NCI-H1105 treated with DMSO at 0.1 percent for 48 hours (cell line): ENCODE measurements around the gene SLC25A20.
"Not testable (repeated sequence)": the region's sequence is repeated elsewhere in the genome, so short reads cannot be mapped to it uniquely, and the experiment has no call there.

ENCODE experiments used
- DNase-seq: peaks from one replicate; lab custom pipeline; 2025; lab: John Stamatoyannopoulos, UW

The SLC25A20 gene

GRCh38 chr3:48898383-48899234 is at the start of gene SLC25A20:
SLC25A20 (minus strand) TSS chr3:48898882; CDS start chr3:48898794, 88 bp downstream.
- DNase-seq = no peak

- DNase-seq = no peak
Measured at GRCh38 chr3:48945891-48946549, 47.3 kb upstream of the SLC25A20 start.

- no peak for DNase-seq
Measured at GRCh38 chr3:48945432-48945831, 46.8 kb upstream of the SLC25A20 start.

- DNase-seq = no peak
Measured at GRCh38 chr3:48938689-48939088, 40.0 kb upstream of the SLC25A20 start.

- DNase-seq = no peak
Measured at GRCh38 chr3:48938156-48938555, 39.5 kb upstream of the SLC25A20 start.

GRCh38 chr3:48935530-48935929 is 36.8 kb upstream of the SLC25A20 start:
- no peak for DNase-seq

- no peak for DNase-seq
Measured at GRCh38 chr3:48934333-48934991, 35.8 kb upstream of the SLC25A20 start.

- no peak for DNase-seq
Measured at GRCh38 chr3:48931944-48932580, 33.4 kb upstream of the SLC25A20 start.

GRCh38 chr3:48930590-48930989 is 31.9 kb upstream of the SLC25A20 start:
- no peak for DNase-seq

- no peak for DNase-seq
Measured at GRCh38 chr3:48929358-48930035, 30.8 kb upstream of the SLC25A20 start.

- no peak for DNase-seq
Measured at GRCh38 chr3:48928679-48929078, 30.0 kb upstream of the SLC25A20 start.

- DNase-seq = no peak
Measured at GRCh38 chr3:48927928-48928327, 29.2 kb upstream of the SLC25A20 start.

GRCh38 chr3:48926425-48927392 is 28.0 kb upstream of the SLC25A20 start:
- no peak for DNase-seq

GRCh38 chr3:48919215-48920138 is 20.8 kb upstream of the SLC25A20 start:
- peak; percentile 8 for DNase-seq

GRCh38 chr3:48918388-48919214 is 19.9 kb upstream of the SLC25A20 start, which contains the start of gene ARIH2:
ARIH2 (plus strand) TSS chr3:48918842; CDS start chr3:48927559, 8,717 bp downstream.
- peak; percentile 67 for DNase-seq

GRCh38 chr3:48915296-48915695 is 16.6 kb upstream of the SLC25A20 start:
- DNase-seq = no peak

- not testable (repeated sequence) for DNase-seq
Measured at GRCh38 chr3:48907026-48907425, 8.3 kb upstream of the SLC25A20 start.

GRCh38 chr3:48899273-48899672 is 591 bp upstream of the SLC25A20 start:
- DNase-seq = no peak
